ENCODE results near the gene SRBD1.

GRCh38 chr2:45651415-45652089 is 40.5 kb upstream of the SRBD1 start, which contains the start of gene PRKCE:
- TF ChIP-seq, protein P1, sequence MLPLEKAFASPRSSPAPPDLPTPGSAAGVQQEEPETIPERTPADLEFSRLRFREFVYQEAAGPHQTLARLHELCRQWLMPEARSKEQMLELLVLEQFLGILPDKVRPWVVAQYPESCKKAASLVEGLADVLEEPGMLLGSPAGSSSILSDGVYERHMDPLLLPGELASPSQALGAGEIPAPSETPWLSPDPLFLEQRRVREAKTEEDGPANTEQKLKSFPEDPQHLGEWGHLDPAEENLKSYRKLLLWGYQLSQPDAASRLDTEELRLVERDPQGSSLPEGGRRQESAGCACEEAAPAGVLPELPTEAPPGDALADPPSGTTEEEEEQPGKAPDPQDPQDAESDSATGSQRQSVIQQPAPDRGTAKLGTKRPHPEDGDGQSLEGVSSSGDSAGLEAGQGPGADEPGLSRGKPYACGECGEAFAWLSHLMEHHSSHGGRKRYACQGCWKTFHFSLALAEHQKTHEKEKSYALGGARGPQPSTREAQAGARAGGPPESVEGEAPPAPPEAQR (CRISPR knock-in tag; IDR thresholded peaks at IDR 0.05): no peak
- TF ChIP-seq, protein P2, sequence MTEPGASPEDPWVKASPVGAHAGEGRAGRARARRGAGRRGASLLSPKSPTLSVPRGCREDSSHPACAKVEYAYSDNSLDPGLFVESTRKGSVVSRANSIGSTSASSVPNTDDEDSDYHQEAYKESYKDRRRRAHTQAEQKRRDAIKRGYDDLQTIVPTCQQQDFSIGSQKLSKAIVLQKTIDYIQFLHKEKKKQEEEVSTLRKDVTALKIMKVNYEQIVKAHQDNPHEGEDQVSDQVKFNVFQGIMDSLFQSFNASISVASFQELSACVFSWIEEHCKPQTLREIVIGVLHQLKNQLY (CRISPR knock-in tag; IDR thresholded peaks at IDR 0.05): no peak
- TF ChIP-seq CTCF (IDR thresholded peaks at IDR 0.05): no peak
- no peak for TF ChIP-seq TCF7 (CRISPR knock-in tag; IDR thresholded peaks at IDR 0.05; ENCODE audit: low read depth)
- TF ChIP-seq, protein P3, sequence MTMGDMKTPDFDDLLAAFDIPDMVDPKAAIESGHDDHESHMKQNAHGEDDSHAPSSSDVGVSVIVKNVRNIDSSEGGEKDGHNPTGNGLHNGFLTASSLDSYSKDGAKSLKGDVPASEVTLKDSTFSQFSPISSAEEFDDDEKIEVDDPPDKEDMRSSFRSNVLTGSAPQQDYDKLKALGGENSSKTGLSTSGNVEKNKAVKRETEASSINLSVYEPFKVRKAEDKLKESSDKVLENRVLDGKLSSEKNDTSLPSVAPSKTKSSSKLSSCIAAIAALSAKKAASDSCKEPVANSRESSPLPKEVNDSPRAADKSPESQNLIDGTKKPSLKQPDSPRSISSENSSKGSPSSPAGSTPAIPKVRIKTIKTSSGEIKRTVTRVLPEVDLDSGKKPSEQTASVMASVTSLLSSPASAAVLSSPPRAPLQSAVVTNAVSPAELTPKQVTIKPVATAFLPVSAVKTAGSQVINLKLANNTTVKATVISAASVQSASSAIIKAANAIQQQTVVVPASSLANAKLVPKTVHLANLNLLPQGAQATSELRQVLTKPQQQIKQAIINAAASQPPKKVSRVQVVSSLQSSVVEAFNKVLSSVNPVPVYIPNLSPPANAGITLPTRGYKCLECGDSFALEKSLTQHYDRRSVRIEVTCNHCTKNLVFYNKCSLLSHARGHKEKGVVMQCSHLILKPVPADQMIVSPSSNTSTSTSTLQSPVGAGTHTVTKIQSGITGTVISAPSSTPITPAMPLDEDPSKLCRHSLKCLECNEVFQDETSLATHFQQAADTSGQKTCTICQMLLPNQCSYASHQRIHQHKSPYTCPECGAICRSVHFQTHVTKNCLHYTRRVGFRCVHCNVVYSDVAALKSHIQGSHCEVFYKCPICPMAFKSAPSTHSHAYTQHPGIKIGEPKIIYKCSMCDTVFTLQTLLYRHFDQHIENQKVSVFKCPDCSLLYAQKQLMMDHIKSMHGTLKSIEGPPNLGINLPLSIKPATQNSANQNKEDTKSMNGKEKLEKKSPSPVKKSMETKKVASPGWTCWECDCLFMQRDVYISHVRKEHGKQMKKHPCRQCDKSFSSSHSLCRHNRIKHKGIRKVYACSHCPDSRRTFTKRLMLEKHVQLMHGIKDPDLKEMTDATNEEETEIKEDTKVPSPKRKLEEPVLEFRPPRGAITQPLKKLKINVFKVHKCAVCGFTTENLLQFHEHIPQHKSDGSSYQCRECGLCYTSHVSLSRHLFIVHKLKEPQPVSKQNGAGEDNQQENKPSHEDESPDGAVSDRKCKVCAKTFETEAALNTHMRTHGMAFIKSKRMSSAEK (CRISPR knock-in tag; IDR thresholded peaks at IDR 0.05; ENCODE audit: borderline replicate concordance): no peak
- TF ChIP-seq, protein P4, sequence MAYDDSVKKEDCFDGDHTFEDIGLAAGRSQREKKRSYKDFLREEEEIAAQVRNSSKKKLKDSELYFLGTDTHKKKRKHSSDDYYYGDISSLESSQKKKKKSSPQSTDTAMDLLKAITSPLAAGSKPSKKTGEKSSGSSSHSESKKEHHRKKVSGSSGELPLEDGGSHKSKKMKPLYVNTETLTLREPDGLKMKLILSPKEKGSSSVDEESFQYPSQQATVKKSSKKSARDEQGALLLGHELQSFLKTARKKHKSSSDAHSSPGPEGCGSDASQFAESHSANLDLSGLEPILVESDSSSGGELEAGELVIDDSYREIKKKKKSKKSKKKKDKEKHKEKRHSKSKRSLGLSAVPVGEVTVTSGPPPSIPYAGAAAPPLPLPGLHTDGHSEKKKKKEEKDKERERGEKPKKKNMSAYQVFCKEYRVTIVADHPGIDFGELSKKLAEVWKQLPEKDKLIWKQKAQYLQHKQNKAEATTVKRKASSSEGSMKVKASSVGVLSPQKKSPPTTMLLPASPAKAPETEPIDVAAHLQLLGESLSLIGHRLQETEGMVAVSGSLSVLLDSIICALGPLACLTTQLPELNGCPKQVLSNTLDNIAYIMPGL (CRISPR knock-in tag; IDR thresholded peaks at IDR 0.05): no peak
- no peak for TF ChIP-seq CREM (CRISPR knock-in tag; IDR thresholded peaks at IDR 0.05)

Measured in WTC11 (cell line).